GM23248 (cell line): Measurements from ENCODE around the gene SLC6A19.

Experiments used
- EZH2 ChIP-seq: fragments of 200-600 bp; sonication (generic); IDR thresholded peaks from 2 replicates; pipeline ENCODE4 v1.6.1; 2018; ENCODE audit warnings: antibody characterized with exemption, mild to moderate bottlenecking; ENCODE audit not compliant: insufficient read depth, poor library complexity, severe bottlenecking
- EZH2phosphoT487 ChIP-seq: fragments of 200-600 bp; sonication (generic); IDR thresholded peaks from 2 replicates; pipeline ENCODE4 v1.6.1; 2018; ENCODE audit warnings: antibody characterized with exemption, moderate library complexity, mild to moderate bottlenecking, low read depth; ENCODE audit not compliant: insufficient read depth

- TF ChIP-seq EZH2phosphoT487: no peak
- TF ChIP-seq EZH2: no peak
These were observed 60.2 kb downstream of the SLC6A19 start for GRCh38 chr5:1261643-1262042.
